GM12874 (cell line): Measurements from ENCODE around the gene CNOT1.

Experiments
- CTCF ChIP-seq: IDR thresholded peaks from 2 replicates; pipeline ENCODE4 v1.5.1; 2011; ENCODE audit warnings: low read depth, mild to moderate bottlenecking, control low read depth, low read length, moderate library complexity; ENCODE audit not compliant: insufficient read depth

The CNOT1 gene

GRCh38 chr16:58658796-58659211 lies 29.2 kb upstream of the CNOT1 start:
- no peak for TF ChIP-seq CTCF

GRCh38 chr16:58656899-58657298 lies 27.3 kb upstream of the CNOT1 start:
- TF ChIP-seq CTCF: no peak

- no peak for TF ChIP-seq CTCF
Measured at GRCh38 chr16:58655215-58655596, 25.6 kb upstream of the CNOT1 start.

GRCh38 chr16:58654560-58655214 lies 25.1 kb upstream of the CNOT1 start:
- no peak for TF ChIP-seq CTCF

- TF ChIP-seq CTCF: no peak
Measured at GRCh38 chr16:58652741-58653140, 23.1 kb upstream of the CNOT1 start.

- no peak for TF ChIP-seq CTCF
Measured at GRCh38 chr16:58651965-58652348, 22.3 kb upstream of the CNOT1 start.

- TF ChIP-seq CTCF: no peak
Measured at GRCh38 chr16:58649707-58650106, 20.1 kb upstream of the CNOT1 start.
